Esophagus squamous epithelium (tissue), 5 donors: ENCODE data around the gene PANK2. TPM values are rescaled to one million over a fixed set of nuclear protein-coding genes. Genes with fewer than 3 reads are reported as not detected.
"Not testable (repeated sequence)": the region's sequence is repeated elsewhere in the genome, so short reads cannot be mapped to it uniquely, and the experiment has no call there.

Experiments used
- DNase-seq: peaks from one replicate; lab custom pipeline; 2025; lab: John Stamatoyannopoulos, UW
- H3K27ac ChIP-seq, 4 donors: fragments of 200-600 bp; sonication (generic); one replicate each; pipeline ENCODE4 v1.5.1; 2016 to 2019; ENCODE audit warnings: mild to moderate bottlenecking in 1 of 4
- H3K27me3 ChIP-seq, 4 donors: fragments of 200-600 bp; sonication (generic); 1 replicate in 3 of 4; 2 replicates in 1 of 4; pipeline versions ENCODE4 v1.5.1 to v1.6.0; 2017 to 2021; ENCODE audit warnings: antibody characterized with exemption in 1 of 4
- H3K36me3 ChIP-seq, 3 donors: fragments of 200-600 bp; sonication (generic); one replicate each; pipeline ENCODE4 v1.5.1; 2016 to 2019
- H3K4me1 ChIP-seq, 3 donors: fragments of 200-600 bp; sonication (generic); one replicate each; pipeline ENCODE4 v1.5.1; 2017 to 2019
- H3K4me3 ChIP-seq, 4 donors: fragments of 200-600 bp; sonication (generic); 1 replicate in 3 of 4; 2 replicates in 1 of 4; pipeline ENCODE4 v1.5.1; 2016 to 2019; ENCODE audit warnings: mild to moderate bottlenecking in 2 of 4, moderate library complexity in 1 of 4
- H3K9me3 ChIP-seq, 3 donors: fragments of 200-600 bp; sonication (generic); one replicate each; pipeline ENCODE4 v1.5.1; 2016 to 2019
- POLR2A ChIP-seq, 4 donors: fragments of 450-650 bp; IDR thresholded peaks; one replicate each; pipeline ENCODE4 v1.6.1; 2017; ENCODE audit warnings: antibody characterized with exemption in 4 of 4, mild to moderate bottlenecking in 4 of 4, moderate library complexity in 3 of 4
- WGBS, 2 donors: methylation state at CpG; one replicate each; pipeline ENCODE4 v1.1.5; 2018; 5-methylcytosine and 5-hydroxymethylcytosine counted together
- intact Hi-C: fragments of 100-400 bp; cut with DNase I; formaldehyde crosslinking; loops from one replicate; pipeline ENCODE4 v1.15.0; 2022
- total RNA-seq, 4 donors: library from RNA; depleted of rRNA; stranded (reverse); fragments of >200 nt; gene quantifications; one replicate each; pipeline ENCODE4 v1.1.0, GENCODE V29; 2016
- TF ChIP-seq, protein P1 (sequence below), 6 experiments: fragments of 450-650 bp in 4 of 6; fragments of 200-600 bp in 2 of 6; sonication (generic) in 2 of 6; IDR thresholded peaks; one replicate each; pipeline ENCODE4 v1.5.1; 2016 to 2019; ENCODE audit warnings: antibody characterized with exemption in 6 of 6, mild to moderate bottlenecking in 4 of 6, moderate library complexity in 4 of 6
- donor health status: DM: yes; HTN: yes; CAD: no.

The PANK2 gene
- total RNA-seq, 4 donors from 2014 or later = 39.4 to 49.1 (median 46.2) TPM

DNA sequence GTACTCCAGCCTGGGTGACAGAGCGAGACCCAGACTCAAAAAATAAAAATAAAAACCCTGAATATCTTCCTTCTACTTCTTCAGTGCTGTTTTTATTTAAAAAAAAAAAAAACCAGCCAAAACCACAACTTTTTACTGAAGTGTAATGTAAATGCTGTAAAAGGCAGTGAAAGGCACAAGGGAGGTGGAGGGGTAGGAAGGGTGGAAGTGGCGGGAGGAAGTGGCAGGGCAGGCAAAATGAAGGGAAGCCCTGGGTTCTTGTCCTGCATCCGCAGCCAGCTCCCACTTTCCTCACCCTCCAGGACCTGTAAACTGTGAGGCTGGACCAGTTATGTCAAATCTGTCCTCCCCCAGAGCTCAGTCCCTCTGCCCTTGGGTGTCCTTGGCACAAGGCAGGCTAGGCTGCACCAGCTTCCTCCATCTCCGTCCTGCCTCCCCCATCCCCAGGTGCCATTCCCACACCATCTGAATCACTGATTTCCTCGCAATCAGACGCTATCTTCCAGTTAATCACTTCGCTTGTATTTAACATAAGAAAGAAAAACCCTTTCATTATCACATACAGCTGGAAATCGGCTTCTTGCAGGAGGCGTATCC is 13.7 kb upstream of the PANK2 start:
- no peaks in the 10 kb centered on the region for H3K9me3 ChIP-seq
- no peak for DNase-seq
- H3K36me3 ChIP-seq = peaks cover 0 to 51% (median 0%) of the 10 kb centered on the region in 3 donors
- intact Hi-C loops = no loop called here
- WGBS, 2 donors = 80 to 82% methylated on average over 9 of the region's 9 CpGs
- H3K4me3 ChIP-seq = no peak overlapping the region
- H3K27ac ChIP-seq = no peak overlapping the region
- H3K27me3 ChIP-seq = no peaks in the 10 kb centered on the region
- TF ChIP-seq POLR2A (IDR thresholded peaks at IDR 0.05) = no peak
- TF ChIP-seq, protein P1, sequence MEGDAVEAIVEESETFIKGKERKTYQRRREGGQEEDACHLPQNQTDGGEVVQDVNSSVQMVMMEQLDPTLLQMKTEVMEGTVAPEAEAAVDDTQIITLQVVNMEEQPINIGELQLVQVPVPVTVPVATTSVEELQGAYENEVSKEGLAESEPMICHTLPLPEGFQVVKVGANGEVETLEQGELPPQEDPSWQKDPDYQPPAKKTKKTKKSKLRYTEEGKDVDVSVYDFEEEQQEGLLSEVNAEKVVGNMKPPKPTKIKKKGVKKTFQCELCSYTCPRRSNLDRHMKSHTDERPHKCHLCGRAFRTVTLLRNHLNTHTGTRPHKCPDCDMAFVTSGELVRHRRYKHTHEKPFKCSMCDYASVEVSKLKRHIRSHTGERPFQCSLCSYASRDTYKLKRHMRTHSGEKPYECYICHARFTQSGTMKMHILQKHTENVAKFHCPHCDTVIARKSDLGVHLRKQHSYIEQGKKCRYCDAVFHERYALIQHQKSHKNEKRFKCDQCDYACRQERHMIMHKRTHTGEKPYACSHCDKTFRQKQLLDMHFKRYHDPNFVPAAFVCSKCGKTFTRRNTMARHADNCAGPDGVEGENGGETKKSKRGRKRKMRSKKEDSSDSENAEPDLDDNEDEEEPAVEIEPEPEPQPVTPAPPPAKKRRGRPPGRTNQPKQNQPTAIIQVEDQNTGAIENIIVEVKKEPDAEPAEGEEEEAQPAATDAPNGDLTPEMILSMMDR (IDR thresholded peaks at IDR 0.05) = no peak
- H3K4me1 ChIP-seq = no peaks in the 10 kb centered on the region

DNA sequence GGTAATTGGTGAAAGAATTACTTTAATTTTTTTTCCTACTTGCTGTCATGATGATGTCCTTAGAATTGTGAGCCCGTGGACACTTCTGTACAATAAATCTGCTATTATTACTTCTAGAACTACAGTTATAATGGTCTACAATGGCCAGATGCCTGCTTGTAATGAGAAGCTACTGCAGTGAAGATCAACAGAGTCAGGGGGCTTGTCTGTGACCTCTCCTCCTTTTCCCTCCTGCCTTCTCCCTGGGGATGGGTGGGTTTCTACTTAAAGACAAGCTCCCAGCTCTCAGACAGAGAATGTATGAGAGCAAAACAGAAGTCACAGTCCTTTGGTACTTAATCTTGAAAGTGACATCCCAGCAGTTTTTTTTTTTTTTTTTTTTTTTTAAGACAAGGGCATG is 13.2 kb upstream of the PANK2 start:
- intact Hi-C loops = no loop called here
- Histone ChIP-seq H3K27me3 (no peaks in the 10 kb centered on the region), H3K4me1 (no peaks in the 10 kb centered on the region), H3K27ac (no peak overlapping the region), H3K4me3 (no peak overlapping the region), H3K36me3 (peaks cover 0 to 49% (median 0%) of the 10 kb centered on the region in 3 donors), H3K9me3 (no peaks in the 10 kb centered on the region)
- no peak for DNase-seq
- no peak for TF ChIP-seq POLR2A (IDR thresholded peaks at IDR 0.05)
- TF ChIP-seq, protein P1 (IDR thresholded peaks at IDR 0.05) = no peak
- WGBS, 2 donors = 45 to 55% methylated on average over 1 of the region's 1 CpG

DNA sequence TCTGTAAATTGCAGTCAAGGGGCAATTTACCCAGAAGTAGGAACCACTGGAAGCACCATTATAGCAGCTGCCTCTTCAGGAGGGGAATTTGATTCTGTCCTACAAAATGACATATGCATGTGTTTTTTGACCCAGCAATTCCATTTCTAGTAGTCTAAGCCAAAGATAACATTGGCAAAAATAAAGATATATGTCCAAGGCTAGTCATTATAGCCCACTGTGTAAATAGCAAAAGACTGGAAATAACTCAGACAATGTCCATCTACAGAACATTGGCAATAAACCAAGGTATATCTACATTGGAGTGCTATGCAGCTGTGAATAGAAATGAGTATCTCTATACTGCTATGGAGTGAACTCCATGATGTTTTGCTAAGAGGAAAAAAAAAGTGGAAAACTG is 12.5 kb upstream of the PANK2 start:
- DNase-seq = no peak
- H3K9me3 ChIP-seq = no peaks in the 10 kb centered on the region
- no peaks in the 10 kb centered on the region for H3K4me1 ChIP-seq
- no peaks in the 10 kb centered on the region for H3K27me3 ChIP-seq
- no peak overlapping the region for H3K27ac ChIP-seq
- intact Hi-C loops = no loop called here
- no peak for TF ChIP-seq POLR2A (IDR thresholded peaks at IDR 0.05)
- TF ChIP-seq, protein P1 (IDR thresholded peaks at IDR 0.05) = no peak
- no peak overlapping the region for H3K4me3 ChIP-seq
- H3K36me3 ChIP-seq = peaks cover 0 to 42% (median 0%) of the 10 kb centered on the region in 3 donors

DNA sequence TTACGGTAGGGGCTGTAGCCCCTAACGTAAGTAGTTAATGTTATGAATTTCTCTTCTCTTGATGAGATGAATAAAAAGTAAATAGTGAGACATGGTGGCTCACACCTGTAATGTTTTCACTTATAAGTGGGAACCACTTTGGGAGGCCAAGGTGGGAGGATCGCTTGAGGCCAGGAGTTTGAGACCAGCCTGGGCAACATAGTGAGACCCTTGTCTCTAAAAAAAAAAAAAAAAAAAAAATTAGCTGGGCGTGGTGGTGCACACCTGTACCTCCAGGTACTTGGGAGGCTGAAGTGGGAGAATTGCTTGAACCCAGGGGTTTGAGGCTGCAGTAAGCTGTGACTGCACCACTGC is 10.3 kb upstream of the PANK2 start:
- WGBS, 2 donors = 93 to 100% methylated on average over 4 of the region's 4 CpGs
- H3K27ac ChIP-seq, H3K27me3 ChIP-seq, H3K9me3 ChIP-seq, DNase-seq, H3K4me3 ChIP-seq, intact Hi-C loops, H3K4me1 ChIP-seq: not testable (repeated sequence)
- peaks cover 0 to 20% (median 0%) of the 10 kb centered on the region in 3 donors for H3K36me3 ChIP-seq

DNA sequence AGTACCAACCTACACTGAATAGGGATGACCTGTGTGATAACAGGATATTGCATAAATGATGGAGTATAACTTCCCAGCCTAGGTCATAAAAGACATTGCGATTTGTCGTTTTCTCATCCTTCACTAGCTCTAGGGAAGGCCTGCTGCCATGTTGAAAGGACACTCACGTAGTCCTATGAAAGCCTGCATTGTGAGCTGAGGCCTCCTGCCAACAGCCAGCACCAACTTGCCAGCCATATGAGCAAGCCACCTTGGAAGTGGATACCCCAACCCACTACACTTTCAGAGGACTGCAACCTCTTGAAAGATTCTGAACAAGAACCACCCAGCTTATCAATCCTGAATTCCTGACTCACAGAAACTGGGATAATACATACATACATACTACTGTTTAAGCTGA is 3.5 kb upstream of the PANK2 start:
- no peak for DNase-seq

More for the DNA sequence above, 3.5 kb upstream of the PANK2 start:
- Histone ChIP-seq H3K36me3 (no peaks in the 10 kb centered on the region), H3K4me3 (no peak overlapping the region), H3K4me1 (peaks cover 7 to 17% (median 7%) of the 10 kb centered on the region in 3 donors), H3K27me3 (no peaks in the 10 kb centered on the region), H3K27ac (no peak overlapping the region), H3K9me3 (no peaks in the 10 kb centered on the region)
- TF ChIP-seq, protein P1 (IDR thresholded peaks at IDR 0.05) = no peak
- no peak for TF ChIP-seq POLR2A (IDR thresholded peaks at IDR 0.05)
- intact Hi-C loops = no loop called here
- 72 to 89% methylated on average over 2 to 3 of the region's 3 CpGs for WGBS, 2 donors
